ENCODE results near the gene SLC15A3.

Gene SLC15A3

GRCh38 chr11:60951904-60952741 is at the start of gene SLC15A3:
Gene SLC15A3 (minus strand): TSS chr11:60952176. CDS start chr11:60951551, 625 bp downstream.
- DNase-seq (ENCODE audit: low read depth), result no peak

DNA sequence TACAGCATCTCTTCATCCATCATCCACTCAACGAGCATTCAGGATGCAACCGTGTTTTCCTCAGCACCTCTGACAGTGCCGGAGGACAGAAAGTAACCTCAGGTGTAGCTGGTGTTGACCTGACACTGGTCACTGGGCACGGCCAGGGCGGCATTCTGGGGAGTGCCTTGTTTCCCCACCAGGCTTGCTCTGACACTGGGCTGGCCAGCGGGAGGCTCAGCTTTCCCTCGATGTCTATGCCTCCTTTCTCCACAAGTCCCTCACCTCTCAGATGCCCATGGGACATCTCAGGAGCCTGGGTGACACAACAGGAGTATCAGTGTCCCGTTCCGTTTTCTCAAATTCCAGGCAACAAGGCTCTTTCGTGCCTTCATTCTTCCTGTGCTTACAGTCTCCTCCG is 48.5 kb upstream of the SLC15A3 start:
- DNase-seq (ENCODE audit: low read depth), result no peak

GRCh38 chr11:60996381-60997138 is 44.6 kb upstream of the SLC15A3 start:
- no peak for DNase-seq (ENCODE audit: low read depth)

DNA sequence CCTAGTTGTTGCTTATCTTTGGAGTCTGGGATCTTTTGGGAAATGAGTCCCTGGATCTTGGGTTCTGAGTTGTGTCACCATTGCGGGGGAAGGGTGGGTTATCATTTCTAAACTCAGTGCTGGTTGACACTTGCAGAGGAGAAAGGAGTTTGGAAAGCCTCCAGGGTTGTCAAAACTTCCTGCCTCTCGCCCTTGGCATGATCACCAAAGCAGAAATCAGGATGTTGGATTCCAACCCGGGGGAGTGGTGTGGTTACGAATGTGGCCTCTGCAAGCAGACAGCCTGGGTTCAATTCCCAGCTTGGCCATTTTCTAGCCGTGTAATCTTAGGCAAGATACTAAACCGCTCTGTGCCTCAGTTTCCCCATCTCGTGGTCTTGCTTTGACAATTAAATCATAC is 43.8 kb upstream of the SLC15A3 start:
- DNase-seq (ENCODE audit: low read depth), result no peak

DNA sequence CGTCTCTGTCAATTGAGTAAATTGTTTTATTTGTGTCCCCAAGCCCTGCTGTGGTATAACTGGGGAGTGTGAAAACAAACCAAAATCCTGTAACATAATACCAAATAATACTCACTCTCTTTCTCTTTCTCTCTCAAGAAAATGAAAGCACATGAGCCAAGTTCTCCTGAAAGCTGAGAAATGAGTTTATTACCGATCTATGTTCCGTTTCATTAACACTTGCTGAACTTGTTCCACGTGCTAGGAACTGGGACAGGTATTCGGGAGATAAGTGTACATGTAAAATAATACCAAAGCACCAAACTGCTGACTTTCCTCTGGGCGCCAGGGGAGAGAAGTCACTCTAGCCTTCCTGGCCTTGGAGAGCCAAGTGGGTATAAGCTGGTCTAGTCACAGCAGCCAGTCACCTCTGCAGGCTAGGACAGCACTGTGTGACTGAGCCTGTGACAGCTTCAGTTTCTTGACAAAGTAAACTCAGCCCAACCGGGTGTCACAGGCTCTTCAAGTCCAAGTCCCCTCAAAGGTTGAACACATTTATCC is 42.6 kb upstream of the SLC15A3 start:
- no peak for DNase-seq (ENCODE audit: low read depth)

DNA sequence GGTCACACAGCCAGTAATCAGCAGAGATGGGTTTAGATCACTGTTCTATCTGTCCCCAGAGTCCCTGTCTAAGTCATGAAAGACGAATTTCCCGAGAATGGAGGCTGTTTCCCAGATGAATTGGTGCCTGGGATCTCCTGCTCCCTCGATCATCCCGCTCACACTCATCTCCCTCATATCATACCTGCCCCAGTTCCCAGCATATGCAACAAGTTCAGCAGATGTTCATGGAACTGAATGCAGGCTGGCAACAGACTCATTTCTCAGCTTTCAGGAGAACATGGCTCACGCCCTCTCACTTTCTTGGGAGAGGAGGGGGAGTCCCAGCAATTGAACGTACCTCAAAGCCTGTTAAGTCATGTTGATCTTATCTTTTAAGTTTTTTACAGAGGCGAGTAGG is 41.6 kb upstream of the SLC15A3 start:
- no peak for DNase-seq (ENCODE audit: low read depth)

GRCh38 chr11:60992842-60993409 is 41.0 kb upstream of the SLC15A3 start:
- no peak for DNase-seq (ENCODE audit: low read depth)

- DNase-seq (ENCODE audit: low read depth), result no peak
Measured at GRCh38 chr11:60991457-60991856, 39.5 kb upstream of the SLC15A3 start.

GRCh38 chr11:60989093-60989650 is 37.2 kb upstream of the SLC15A3 start:
- no peak for DNase-seq (ENCODE audit: low read depth)

- no peak for DNase-seq (ENCODE audit: low read depth)
Measured at GRCh38 chr11:60988658-60989057, 36.7 kb upstream of the SLC15A3 start.

- no peak for DNase-seq (ENCODE audit: low read depth)
Measured at GRCh38 chr11:60987577-60988277, 35.8 kb upstream of the SLC15A3 start.

- no peak for DNase-seq (ENCODE audit: low read depth)
Measured at GRCh38 chr11:60985991-60986915, 34.3 kb upstream of the SLC15A3 start.

- no peak for DNase-seq (ENCODE audit: low read depth)
Measured at GRCh38 chr11:60985501-60985900, 33.5 kb upstream of the SLC15A3 start.

DNA sequence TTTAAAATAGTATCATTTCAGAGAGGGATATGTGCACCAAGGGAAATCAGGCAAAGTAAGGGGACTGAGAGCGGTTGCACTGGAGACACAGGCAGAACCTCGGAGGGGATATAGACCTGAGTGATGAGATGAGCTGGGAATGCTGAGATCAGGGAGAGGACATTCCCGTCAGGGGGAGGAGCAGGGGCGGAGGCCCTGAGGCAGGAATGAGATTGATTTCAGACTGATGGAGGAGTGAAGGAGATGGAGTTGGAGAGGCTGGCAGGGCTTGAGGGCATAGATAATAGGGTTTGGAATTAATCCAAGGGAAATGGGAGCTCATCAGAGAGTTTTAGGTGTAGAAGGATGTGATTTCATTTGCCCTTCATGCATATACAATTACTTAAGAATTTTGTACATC is 32.7 kb upstream of the SLC15A3 start:
- no peak for DNase-seq (ENCODE audit: low read depth)

DNA sequence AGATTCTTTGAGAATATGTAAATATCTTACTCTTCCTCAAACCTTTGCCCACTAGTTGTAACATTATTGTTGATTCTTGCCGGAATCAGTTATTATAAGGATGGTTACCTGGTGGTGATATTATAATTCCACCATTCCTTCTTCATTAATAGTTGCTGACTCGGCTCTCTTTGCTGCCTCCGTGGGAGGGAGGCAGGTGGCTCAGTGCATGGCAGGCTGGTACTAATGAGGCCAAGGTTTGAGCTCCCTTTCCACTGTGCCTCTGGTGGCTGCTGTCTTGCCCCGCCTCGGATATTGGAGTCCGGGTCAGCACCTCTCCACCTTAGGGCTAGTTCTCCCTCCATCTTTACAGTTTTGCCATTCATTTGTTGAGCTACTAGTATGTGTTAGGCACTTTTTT is 32.2 kb upstream of the SLC15A3 start:
- DNase-seq (ENCODE audit: low read depth), result no peak

DNA sequence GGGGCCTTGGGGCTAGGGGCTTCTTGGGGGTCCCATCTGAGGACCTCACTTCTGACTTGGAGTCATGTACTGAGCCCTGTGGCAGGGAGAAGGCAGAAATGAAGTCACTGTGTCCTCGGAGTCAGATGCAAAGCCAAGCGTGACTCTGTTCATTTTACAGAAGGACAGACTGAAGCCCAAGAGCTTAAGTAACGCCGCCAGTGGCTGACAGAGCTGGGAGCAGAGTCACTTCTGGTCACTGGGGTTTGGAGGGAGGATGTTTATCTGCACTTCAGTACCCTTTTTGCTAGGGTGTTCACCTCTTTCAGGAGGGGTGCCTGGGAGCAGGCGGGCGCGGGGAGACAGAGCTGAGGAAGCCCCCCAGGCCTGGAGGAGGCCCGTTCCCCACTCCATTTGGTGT is 30.2 kb upstream of the SLC15A3 start:
- DNase-seq (ENCODE audit: low read depth), result no peak

DNA sequence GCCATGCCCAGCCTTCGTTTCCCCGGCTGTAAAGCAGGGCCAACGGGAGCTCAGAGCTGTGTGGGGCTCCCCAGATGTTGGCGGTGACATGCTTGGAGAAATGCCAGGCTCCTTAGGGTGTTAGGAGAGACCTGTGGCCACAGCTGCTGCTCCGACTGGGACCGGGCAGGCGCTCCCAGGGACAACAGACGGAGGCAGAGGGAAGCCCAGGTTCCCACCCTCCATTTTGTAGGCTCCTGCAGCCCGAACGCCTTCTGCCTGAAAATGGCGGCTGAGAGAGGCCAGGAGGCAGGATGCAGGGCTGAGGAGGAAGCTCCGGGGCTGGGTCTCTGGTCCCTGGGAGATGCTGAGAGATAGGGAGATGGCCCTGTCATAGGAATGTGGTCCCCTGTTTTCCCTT is 29.5 kb upstream of the SLC15A3 start:
- DNase-seq (ENCODE audit: low read depth), result no peak

GRCh38 chr11:60978546-60979380 is 26.8 kb upstream of the SLC15A3 start:
- DNase-seq (ENCODE audit: low read depth), result no peak

DNA sequence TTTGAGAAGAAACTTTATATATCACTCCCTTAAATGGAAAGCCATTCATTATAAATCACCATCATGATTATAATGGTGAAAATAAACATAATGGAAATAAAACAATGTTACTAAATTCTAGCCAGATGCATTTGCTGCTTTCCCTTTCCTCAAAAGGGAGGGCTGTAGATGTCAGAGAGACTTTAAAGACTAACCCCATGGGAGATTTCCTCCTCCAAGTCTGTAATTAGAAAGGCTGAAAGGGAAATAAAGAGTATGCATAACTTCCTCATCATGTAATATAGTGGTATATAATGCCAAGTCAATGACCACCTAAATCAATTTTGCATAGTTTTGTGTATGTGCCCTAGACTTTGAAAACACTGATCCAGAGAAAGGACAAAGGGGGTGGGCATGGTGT is 25.9 kb upstream of the SLC15A3 start:
- no peak for DNase-seq (ENCODE audit: low read depth)

DNA sequence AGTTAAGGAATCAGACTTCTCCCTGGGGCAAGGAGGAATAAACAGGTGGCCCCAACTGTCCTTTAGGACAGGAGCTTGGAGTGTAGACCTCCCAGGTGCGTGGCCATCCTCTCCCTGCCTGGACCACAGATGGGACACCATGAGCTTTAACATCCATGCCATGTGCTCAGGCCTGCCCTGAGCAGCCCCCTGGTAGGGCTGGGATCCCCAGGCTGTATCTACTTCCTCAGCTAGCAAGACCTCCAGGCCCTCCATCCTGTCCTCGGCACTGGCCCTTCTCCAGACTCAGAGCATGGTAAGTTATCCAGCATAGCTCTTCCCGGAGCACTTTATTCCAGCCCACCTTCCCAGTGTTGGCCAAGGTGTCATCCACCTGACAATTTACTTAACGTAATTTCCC is 25.2 kb upstream of the SLC15A3 start:
- DNase-seq (ENCODE audit: low read depth), result no peak

Measured in CMK (cell line).